NCI-H1048 (cell line): ENCODE results near the gene SLMAP.

Experiments
- DNase-seq: peaks from one replicate; lab custom pipeline; 2025; lab: John Stamatoyannopoulos, UW

Gene SLMAP

DNA sequence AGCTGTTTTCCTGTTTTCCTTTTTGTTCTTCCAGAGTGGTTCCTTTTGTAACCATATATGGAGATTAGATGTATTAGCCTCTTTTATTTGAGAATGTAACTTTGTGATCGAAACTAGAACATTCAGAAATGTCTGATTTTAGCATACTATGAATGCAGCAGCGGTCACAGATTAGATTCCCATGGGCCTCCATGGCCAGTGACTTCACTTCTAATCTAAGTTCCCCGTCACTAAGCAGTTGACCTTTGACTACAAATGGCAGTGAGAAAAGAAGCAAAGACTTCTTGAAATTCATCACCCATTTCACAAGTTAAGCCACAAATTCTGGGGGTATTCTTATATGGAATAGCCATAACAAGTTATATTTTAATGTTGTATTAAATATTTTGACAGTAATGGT is 137.6 kb downstream of the SLMAP start:
- DNase-seq: no peak

DNA sequence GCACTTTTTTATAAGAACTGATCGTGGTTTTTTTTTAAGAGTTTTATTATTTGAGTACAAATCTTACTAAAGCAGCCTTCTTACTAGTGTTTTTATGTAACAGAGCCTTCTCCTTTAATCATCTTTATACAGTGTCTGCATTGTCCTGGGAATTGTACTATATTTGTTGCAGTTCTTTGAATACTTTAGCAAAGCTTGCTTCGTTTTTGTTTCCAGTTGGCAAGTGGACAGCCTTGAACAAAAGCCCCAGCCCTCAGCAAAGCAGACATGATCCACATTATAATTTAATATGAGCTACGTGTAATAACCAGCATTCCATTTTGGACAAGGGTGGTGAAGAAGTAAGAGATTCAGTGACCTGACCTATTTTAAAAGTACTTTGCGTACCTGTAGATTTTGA is 139.9 kb downstream of the SLMAP start:
- DNase-seq: no peak

DNA sequence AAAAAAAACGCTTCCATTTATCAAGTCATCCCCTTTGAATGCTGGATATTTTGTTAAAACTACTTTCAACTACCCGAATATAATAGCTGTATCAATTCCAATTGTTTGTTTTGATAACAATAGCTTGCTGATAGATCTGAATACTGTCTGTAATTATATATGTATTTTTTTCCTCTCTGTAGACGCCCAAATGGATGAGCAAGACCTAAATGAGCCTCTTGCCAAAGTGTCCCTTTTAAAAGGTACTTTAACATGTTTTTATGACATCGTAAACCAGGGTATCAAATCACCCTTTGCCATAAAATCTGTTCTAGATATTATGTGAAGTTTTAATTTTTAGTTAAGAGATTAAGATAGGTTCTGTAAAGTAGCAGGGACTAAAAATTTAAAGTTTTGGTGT is 140.6 kb downstream of the SLMAP start:
- DNase-seq: no peak

DNA sequence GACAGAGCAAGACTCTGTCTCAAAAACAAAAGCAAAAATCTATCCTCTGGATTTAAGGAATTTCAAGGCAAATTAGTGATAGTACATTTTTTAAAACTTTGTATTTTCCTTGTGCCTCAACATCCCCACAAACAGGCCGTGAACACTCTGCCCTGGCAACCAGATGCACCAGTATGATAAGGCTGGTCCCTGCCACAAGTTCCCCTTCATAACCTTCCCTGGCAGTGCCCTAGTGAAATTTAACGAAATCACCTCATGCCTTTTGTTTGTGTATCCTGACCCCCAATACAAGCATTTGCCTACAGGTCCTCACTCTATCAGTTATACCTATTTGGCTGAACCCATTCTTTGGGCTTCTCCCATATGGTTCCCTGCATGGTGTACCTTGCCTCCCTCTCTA is 144.7 kb downstream of the SLMAP start:
- no peak for DNase-seq

DNA sequence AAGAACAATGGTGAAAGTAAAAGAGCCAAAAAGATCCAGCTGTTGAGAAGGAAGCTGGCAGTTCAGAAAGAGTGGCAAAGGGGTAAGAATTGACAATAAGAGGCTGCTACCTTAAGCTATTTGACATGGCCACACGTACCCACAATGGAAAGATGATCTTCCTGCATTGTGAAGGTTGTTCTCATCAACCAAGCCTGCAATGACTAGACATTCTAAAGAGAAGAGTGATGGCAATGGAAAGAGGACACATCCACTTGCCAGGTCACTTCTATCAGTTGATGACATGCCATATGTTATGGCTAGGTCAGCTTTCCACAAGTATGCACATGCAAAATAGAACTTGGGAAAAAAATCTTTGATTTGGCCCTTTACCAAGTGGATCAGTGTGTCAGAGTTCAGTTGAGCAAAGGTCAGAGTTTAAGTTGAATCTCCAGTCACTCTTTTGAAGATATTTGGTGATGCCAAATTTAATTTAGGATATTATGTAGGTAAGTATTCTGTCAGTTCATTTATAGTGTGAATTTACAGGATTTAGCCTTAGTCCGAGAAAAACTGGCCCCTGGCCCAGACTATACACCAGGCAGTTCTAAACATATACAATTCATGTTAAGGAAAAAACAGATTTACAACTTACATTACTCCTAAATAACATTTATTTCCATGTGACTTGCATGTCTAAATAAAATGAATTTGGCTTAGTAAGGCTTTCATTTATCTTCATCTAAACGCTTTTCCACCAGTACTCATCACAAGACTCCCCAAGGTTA is 147.2 kb downstream of the SLMAP start:
- no peak for DNase-seq

DNA sequence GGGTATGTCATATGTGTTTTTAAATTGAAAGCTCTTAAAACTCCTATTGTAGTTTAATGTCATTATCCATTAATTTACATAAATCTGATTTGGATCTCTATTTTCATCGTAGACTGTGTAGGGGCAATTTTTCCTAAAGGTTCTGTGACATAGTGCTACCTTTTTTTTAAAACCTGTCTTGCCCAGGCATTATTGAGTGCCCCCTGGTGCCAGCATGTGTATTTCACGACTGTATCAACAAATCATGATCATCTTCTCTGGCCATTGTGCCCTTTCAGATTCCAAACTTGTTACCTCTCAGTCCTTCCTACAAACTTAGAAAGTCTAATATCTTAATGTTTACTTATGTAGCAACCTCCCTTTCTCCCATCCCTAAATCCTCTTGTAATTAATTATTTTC is 154.9 kb downstream of the SLMAP start:
- no peak for DNase-seq

DNA sequence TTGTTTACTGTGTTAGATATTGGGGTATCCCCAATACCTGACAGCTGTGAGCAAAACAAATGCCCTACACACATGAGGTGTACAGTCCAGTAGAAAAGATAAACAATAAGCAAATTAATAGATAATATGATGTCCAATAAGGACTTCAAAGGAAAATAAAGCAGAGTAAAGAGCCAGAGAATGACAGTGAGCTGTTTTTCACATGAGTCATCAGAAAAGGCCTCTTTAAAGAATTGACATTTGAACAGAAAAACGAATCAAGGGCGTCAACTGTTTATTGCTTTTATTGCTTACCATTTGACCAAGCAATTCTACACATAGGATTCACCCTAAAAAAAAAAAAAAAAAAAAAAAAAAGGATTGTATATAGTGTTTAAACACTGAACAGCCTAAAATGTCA is 155.5 kb downstream of the SLMAP start:
- DNase-seq: no peak

DNA sequence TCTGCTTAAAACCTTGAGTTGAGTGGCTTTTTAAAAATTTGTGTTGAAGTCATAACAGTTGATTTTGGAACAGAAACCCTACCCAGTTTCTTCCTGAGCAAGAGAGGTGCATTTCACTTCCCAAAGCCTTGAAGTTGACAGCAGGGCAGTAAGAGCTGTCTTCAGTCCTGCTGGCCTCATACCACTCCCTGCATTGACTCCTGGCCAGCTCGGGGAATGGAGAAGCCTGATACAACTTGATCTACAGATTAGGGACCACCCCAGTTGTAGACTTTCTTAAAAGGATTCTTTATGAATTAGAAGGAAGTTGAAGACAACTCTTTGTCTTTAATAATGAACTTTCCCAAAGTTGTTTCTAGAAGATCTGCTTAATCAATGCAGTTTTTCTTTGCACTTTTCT is 161.5 kb downstream of the SLMAP start:
- DNase-seq: no peak

DNA sequence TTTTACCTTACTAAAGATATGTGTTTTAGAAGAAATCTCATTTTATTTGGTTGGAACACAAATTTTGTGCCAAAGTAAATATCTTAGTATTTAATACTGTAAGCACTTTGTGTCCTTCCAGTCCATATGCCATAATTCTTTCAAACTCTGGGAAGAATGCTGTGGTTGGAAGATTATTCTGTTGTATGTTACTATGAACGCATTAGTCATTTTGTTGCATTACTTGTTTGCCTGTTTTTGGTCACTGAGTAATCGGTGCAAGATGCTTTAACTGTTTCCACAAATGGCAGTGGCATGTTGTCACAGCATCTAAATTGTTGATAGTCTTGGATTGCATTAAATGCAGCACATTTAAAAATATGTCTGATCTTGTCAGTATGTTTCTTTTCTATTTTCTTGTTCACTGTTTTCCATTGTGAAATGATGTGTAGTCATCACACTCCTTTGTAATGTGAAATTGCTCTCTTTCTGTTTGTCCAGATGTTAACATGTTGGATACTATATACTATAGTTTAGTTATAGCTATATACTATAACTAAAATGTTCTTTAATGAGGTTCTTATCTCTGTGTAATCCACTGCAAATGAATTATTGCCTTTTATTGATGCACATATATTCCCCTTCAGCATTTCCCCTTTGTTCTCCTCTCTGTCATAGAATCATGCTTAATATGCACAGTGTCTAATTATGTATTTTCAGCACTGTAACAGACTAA is 162.2 kb downstream of the SLMAP start:
- DNase-seq: no peak

DNA sequence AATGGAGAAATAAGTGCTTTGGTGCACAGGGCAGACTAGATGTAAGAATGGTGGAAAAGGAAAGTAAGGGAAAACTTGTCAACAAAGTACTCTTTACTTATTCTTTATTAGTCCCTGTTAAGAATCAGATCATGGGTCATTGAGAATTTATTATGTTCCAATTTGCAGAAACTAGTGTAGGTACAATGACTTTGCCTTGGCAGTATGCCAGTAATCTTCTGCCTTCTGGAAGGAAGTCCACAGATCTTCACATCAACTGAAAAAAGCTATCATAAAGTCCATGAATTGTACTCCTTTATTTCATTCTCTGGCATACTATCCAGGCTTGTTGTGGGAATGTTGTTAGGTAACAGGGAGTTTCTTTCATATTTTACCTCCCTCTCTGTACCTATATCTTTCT is 163.9 kb downstream of the SLMAP start:
- DNase-seq: no peak

DNA sequence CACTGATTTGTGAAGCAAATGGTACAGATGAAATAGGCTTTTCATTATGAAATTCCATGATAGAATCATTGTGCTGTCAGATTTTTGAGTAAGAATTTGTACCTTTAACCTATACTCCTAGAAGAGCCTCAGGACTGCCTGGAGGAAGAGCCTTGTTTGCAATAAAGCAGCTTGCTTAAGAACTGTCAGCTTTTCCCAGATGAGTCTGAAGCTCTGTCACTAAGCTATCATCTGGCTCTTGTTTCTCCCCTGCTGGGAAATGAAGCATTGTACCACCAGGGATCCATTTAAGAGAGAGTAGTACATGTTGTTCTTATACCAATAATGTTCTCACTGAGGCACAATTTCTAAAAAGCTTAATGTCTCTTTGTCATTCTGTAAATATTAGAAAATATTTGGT is 167.0 kb downstream of the SLMAP start:
- DNase-seq: no peak

DNA sequence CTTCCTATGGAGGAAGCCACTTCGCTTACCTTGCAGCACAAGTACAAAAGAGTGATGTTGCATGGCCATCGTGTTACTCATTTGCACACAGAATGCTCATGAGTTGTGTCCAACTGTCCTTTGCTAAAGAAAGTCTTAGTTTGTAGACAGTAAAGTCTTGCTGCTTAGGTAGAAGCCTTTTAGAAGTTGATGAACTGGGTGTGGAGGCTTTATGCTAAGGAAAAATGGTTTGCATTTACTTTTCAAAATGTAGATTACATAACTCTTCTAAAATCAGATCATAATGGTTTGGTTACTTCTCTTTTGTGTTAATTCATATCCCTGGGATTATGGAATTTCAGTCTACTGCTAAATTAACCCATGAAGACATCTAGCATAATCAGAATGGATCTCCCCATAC is 167.6 kb downstream of the SLMAP start:
- DNase-seq: no peak

DNA sequence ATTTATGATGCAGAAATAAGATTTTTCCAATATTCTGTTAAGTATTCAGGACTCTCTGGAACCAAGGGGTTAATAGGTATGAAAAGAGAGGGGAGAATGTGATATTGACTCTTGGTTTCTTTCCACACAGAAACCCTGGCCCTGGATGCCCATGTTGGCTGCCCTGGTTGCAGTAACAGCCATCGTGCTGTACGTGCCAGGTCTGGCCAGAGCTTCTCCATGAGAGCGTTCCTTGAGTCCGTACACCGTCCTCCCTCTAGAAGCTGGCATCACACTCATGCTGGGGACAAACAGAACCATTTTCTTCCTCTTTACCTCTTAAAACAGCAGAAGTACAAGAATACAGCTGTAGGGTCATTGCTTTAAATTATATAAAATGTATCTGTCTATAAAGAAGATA is 171.1 kb downstream of the SLMAP start:
- DNase-seq: no peak

DNA sequence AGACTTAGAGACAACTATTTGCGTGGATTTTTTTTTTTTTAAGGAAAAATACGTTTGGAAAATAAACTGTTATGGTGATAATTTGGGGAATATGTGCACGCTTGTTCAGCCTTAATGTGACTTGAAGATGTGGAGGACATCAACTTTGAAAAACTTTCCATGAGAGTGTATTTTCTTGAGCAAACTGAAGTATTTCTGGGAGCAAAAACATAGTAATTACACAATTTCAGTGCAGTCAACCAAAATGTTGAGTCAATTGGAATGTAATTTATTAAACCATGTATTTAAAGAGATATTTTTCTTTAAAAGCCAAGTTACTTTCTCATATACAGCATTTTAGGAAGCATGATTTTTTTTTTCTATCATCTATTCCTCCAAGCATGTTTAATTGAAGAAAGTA is 171.8 kb downstream of the SLMAP start:
- no peak for DNase-seq

DNA sequence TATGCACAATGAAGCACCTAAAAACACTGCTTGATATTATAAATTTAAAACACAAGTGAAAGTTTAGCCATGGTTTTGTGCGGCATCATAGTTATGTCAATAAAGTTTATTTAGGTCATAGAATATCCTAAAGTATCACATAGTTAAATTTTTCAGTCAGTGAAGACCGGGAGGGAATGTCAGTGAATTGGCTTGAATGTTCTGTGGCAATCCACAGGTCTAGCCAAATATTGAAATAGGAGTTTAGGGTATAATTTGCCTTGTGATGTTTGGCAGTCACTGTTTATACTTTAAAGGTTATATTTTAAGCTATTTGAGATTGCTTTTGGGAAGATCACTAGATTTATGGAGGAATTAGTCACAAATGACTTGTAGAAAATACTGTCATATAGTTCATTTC is 172.4 kb downstream of the SLMAP start:
- no peak for DNase-seq

DNA sequence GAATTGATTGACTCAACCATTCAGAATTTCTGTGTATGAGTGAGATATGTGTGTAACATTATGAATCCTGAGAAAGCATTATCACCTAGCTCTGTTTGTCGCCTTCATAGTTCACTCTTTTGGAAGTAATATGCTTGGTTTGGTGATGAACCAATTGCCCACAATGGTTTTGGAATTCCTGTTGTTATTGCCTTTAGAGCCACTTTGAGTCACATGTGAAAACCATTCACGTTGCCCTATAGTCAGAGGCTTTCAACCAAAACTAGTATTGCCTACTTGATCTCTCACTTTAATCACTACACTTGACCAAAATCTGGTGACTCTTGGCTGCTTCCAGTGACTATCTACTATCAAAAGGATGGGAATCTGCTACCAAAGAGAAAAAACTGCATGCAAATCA is 173.9 kb downstream of the SLMAP start:
- no peak for DNase-seq

DNA sequence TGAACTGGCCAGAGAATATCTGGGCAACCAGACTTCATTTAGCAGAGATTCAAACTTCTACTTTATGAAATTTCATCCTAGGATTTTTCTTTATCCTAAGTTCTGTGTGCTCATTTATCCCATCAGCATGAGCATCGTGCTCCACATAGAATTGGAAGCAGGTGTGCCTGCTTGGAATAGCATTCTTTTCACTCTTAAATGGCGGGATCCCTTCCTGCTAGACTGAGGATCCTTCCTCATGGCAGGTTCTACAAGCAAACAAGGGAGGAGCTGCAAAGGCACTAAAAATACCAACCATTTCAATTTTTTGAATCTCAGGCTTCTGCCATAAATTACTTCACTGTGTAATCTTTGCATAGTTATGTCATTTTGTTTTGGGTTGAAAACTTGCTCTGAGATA is 177.5 kb downstream of the SLMAP start:
- DNase-seq: no peak

DNA sequence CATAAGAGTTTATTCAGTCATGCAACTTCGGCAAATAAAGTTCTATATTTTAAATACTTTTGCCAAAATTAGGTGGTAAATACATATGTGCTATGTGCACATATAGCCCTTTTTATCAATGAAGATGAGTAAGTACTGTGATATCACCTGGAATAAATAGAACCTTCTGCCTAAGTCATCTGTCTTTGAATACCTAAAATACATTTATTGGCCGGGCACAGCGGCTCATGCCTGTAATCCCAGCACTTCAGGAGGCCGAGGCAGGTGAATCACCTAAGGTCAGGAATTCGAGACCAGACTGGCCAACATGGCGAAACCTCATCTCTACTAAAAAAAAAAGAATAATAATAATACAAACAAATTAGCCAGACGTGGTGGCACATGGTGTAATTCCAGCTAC is 178.3 kb downstream of the SLMAP start:
- no peak for DNase-seq

DNA sequence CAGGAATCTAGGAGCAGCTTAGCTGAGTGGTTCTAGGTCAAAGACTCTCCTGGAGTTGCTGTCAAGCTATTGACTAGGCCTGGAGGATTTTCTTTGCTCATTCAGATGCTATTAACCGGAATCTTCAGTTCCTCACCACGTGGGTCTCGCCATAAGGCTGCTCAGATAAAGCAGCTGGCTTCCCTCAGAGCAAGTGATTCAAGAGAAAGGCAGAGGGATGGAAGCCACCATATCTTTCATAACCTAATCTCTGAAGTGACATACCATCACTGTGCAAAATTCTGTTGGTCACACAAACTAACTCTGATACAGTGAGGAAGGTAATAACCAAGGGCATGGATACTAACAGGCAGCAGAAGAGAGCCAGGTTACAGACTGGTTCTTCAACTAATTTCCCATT is 179.4 kb downstream of the SLMAP start:
- DNase-seq: no peak

DNA sequence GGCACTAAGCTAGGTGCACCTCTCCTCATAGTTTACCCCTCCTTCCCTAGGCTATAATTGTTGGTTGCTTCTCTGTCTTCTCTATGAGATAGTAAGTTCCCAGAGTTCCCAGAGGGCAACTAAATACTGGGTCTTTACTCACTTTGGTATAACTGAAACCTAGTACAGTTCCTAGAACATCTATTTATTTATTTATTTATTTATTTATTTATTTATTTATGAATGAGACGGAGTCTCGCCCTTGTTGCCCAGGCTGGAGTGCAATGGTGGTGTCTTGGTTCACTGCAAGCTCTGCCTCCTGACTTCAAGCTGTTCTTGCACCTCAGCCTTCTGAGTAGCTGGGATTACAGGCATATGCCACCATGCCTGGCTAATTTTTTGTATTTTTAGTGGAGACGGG is 181.0 kb downstream of the SLMAP start:
- DNase-seq: no peak

DNA sequence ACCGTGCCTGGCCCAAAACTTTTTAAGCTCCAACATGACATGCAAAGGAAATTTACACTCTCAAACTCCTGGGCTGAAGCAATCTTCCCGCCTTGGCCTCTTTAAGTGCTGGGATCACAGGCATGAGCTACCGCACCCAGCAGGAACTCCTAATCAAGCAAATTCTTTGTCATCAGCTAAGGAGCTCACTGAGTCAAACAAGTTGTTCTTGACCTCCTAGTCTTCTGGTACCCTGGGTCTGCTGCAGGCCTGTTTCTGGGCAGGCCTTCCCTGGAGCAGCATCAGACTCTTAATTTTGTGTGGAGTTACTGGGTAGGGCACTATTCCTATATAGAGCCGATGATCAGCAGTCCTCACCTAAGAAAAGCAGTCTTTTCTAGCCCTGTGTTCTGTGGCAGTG is 183.7 kb downstream of the SLMAP start:
- no peak for DNase-seq

DNA sequence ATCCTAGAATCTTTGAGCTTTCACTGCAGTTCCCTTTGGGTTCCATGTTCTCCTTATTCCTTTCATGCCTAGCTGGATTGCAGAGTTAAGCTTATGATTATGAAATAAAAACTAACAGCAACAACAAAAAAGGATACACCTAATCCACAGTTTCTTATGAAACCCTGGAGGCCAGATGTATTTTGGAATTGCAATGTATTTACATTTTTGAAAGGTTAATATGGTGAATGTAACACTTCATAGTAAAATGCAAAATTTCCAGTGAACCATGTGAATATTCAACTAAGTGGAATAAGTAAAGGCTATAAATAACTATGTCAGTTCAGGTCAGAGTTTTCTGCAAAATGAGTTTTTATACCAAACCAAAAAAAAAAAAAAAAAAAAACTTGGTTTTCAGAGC is 186.3 kb downstream of the SLMAP start:
- no peak for DNase-seq

DNA sequence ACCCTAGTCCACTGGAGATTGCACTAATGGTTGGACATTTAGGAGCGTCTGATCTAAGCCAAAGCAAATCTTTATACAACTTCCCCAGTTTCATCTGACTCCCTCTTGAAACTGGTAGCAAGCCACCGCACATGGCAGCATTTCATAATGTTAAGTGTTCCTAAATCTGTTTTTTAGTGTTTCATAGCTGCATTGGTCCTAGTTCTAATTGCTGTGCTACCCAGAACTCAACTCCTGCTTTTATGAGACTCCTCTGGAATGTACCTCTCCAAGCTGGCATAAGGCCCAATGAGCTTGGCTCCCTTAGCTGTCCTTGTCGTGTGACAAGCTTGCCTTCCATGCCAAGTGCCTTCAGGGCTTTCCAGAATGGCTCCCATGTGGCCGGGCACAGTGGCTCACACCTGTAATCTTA is 186.8 kb downstream of the SLMAP start:
- DNase-seq: peak; percentile 23
